ENCODE data around the gene GADD45A.

GRCh38 chr1:67666636-67667035 is 18.4 kb upstream of the GADD45A start:
- no peak for TF ChIP-seq CTCF (IDR thresholded peaks at IDR 0.05)
- TF ChIP-seq EZH2 (IDR thresholded peaks at IDR 0.05), result no peak
